GM12873 (cell line): Measurements from ENCODE around the gene FHAD1.

Experiments
- CTCF ChIP-seq: IDR thresholded peaks from 2 replicates; pipeline ENCODE4 v1.5.1; 2012; ENCODE audit warnings: low read depth, mild to moderate bottlenecking, moderate library complexity, low read length, control low read depth; ENCODE audit not compliant: insufficient read depth; ENCODE audit errors: missing control alignments

Gene FHAD1

GRCh38 chr1:15364740-15365139, 117.7 kb downstream of the FHAD1 start:
- TF ChIP-seq CTCF, result peak; percentile 17

- no peak for TF ChIP-seq CTCF
Measured at GRCh38 chr1:15368888-15369287, 121.9 kb downstream of the FHAD1 start.

- TF ChIP-seq CTCF, result no peak
Measured at GRCh38 chr1:15370268-15370667, 123.2 kb downstream of the FHAD1 start.

GRCh38 chr1:15370781-15371520, 123.9 kb downstream of the FHAD1 start:
- no peak for TF ChIP-seq CTCF

- TF ChIP-seq CTCF, result no peak
Measured at GRCh38 chr1:15371610-15372545, 124.9 kb downstream of the FHAD1 start.

GRCh38 chr1:15378729-15379128, 131.7 kb downstream of the FHAD1 start:
- TF ChIP-seq CTCF, result no peak

- TF ChIP-seq CTCF, result no peak
Measured at GRCh38 chr1:15380601-15381508, 133.8 kb downstream of the FHAD1 start.
